GM12892 (cell line): Measurements from ENCODE around the gene HPGD.

Experiments
- POLR2A ChIP-seq: IDR thresholded peaks from 2 replicates; pipeline ENCODE4 v1.6.1; 2011; ENCODE audit warnings: low read depth, low read length, control low read depth
- POLR2AphosphoS5 ChIP-seq: IDR thresholded peaks from 2 replicates; pipeline ENCODE4 v1.6.1; 2011; ENCODE audit warnings: low read depth, low read length, control low read depth
- TAF1 ChIP-seq: IDR thresholded peaks from 2 replicates; pipeline ENCODE4 v1.6.1; 2011; ENCODE audit warnings: low read depth, mild to moderate bottlenecking, control low read depth, low read length, borderline replicate concordance

DNA sequence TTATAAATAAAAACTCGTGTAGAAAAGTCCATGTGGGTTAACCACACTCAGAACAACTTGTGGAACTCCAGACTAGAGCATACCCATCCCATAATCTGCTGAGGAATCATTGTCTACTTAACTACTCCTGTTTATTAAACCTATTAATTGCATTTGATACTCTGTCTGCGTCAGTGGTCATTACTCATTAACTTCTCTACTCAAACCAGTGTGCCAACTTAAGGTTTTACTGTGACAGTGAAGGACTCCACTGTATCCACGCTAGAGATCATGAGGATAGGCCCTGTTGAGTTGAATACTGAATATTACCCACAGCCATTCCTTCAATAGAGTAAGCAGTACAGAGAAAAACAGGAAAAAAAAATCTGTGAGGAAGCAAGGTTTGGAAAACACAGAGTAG, 17.3 kb downstream of the HPGD start:
- TF ChIP-seq POLR2A = no peak
- no peak for TF ChIP-seq TAF1
- TF ChIP-seq POLR2AphosphoS5 = no peak
